ENCODE measurements around the gene KRTAP1-3.
"Not testable (repeated sequence)": the region's sequence is repeated elsewhere in the genome, so short reads cannot be mapped to it uniquely, and the experiment has no call there.

Gene KRTAP1-3

DNA sequence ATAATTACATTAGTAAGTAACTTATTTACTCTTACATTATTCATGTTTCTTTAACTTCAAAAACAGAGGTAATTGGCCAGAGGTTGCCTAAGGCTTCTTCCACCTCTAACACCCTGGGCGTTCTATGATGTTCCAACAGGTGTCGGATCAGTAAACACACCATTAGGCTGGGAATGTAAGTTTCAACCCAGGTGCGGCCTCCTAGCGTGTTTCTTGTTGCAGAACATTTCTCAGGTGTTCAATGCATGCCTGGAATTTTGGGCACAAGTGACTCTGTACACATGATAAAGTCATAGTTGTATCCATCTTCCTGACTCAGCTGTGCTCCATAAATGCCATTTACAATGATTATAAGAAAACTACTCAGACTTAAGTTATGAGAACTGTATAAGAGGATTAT, 19.4 kb upstream of the KRTAP1-3 start:
- DNase-seq: no peak

DNA sequence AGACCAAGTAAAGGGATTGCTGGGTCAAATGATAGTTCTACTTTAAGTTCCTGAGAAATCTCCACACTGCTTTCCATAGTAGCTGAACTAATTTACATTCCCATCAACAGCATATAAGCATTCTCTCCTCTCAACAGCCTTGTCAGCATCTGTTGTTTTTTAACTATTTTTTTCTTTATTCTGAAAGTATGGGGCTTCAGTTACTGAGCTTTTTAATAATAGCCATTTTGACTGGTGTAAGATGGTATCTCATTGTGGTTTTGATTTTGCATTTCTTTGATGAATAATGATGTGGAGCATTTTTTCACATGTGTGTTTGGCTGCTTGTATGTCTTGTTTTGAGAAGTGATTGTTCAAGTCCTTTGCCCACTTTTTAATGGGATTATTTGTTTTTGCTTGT, 17.9 kb upstream of the KRTAP1-3 start:
- no peak for DNase-seq

DNA sequence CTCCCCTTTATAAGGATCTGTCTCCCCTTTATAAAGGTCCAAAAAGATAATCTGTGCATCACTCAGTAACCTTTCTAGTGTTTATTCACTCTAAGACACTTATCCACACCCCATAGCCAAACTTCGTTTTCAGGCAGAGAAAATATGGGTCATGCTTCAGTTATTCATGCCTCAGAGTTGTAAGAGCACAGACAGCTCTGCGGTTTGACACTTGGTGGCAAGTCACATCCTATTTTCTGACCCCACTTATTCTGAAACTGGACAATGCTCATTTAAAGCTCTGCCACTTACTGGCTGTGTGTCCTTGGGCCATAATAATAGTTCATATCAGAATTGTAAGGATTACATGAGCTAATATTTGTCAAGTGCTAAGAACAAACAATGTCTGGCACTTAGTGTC, 14.4 kb upstream of the KRTAP1-3 start:
- DNase-seq: no peak

DNA sequence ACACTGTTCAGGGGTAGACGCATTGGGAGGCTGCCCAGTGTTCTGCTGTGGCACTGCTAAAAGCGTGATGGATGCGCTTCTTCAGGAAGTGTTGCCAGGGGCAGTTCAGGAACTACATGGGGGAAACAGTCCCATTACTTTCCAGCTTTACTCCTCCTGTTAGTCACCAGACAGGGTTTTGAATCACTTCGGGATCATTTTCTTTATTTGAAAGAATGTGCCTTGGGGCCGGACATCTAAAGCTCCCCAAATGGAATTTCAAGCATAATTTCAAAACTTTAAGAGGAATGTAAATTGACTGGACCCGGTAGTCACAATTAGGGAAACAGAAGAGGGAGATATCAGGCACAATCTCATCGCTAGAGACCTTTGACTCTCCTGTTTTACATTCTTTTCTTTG, 13.8 kb upstream of the KRTAP1-3 start:
- DNase-seq: no peak

DNA sequence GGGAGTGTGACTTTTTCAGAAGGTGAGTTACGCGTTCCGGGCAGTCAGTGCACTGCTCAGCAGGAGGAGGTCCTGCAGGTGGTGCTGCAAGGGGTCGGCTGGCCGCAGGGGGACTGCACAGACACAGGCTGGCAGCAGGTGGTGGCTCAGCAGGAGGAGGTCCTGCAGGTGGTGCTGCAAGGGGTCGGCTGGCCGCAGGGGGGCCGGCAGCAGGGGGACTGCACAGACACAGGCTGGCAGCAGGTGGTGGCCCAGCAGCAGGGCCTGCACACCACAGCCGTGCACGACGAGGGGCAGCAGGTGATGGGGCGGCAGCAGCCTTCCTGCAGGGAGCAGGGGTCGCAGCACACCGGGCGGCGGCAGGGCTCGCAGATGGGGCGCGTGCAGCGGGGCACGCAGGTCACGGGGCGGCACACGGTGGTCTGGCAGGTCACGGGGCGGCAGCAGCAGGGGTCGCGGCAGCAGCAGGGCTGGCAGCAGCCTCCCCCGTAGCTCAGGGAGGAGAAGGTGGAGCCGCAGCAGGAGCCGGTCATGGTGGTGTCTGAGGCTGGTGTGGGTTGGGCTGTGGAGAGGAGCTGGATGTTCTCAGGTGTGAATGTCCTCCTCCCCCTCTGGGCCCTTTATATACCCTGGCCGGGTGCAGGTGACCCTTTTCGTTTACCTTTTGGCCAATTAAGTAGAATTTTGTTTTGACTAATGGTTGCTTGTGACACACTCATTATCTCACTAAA, 12.2 kb upstream of the KRTAP1-3 start, which contains the start of gene KRTAP2-1:
Gene KRTAP2-1 (minus strand): TSS at position 582 of the 731 bp plus-strand sequence. CDS start 49 bp downstream, at position 533.
- not testable (repeated sequence) for DNase-seq

DNA sequence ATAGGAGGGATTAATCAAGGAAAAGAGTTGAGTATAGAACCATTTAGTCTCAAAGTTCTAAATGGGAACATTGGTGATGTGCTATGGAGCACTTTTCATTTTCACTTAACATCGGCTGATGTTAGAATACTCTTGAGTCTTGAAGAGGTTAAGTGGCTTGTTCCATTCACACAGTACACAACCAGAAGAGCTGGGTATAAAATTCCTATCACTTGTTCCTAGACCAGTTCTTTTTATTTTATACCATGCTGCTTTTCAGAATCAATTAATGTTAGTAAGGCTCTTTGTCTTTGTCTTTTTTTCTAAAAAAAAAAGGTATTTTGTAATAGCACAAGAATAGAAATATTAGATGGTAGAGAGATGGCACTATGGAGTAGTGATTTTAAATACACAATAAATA, 8.3 kb upstream of the KRTAP1-3 start:
- no peak for DNase-seq

DNA sequence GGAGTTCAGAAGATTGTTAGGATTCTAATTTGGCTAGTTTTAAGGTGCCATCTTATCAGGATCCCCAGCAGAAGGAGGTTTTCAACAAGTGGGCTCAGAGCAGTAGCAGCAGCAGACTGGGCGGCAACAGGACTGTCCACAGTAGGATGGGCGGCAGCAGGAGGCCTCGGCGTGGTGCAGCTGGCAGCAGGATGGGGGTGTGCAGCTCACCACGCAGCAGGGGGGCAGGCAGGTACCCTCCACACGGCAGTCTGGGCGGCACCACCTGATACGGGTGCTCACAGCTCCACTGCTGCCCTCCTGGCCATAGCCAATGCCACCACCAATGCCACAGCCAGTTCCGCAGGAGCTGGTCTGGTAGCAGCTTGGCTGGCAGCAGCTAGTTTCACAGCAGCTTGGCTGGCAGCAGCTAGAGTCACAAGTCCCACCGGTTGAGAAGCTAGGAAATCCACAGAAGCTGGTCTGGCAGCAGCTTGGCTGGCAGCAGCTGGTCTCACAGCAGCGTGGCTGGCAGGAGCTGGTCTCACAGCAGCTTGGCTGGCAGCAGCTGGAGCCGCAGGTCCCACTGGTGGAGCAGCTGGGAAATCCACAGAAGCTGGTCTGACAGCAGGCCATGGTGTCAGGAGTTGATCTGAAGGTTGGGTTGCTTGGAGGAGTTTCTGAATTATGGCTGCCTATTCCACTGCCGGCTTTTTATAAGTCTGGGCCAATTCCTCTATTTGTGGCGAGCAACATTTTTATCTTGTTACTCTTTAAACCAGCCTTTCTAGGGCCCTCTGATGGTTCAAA, 6.3 kb upstream of the KRTAP1-3 start, which contains the start of gene KRTAP1-1:
Gene KRTAP1-1 (minus strand): TSS at position 668 of the 789 bp plus-strand sequence. CDS start 53 bp downstream, at position 615.
- DNase-seq: peak in 1 of 2 experiments; percentile 11

DNA sequence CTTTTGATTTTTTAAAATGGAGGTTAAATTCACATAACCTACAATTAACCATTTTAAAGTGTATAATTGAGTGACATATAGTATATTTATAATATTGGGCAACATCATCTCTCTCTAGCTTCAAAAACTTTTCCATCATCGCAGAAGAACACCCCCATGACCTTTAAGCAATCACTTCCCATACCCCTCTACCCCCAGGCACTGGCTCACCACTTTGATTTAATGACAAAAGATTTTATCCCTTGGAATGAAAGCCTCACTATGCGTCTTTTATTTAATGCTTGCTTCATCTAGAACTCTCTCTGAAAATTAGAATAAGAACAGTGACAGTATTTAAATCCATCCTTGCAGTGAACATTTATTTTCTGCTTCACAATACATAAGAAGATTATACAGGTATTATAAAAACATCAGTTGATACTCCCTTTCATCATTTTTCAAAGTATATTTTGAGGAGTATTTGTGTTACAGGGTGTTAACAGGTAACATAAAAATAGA, 3.2 kb upstream of the KRTAP1-3 start:
- DNase-seq: no peak

DNA sequence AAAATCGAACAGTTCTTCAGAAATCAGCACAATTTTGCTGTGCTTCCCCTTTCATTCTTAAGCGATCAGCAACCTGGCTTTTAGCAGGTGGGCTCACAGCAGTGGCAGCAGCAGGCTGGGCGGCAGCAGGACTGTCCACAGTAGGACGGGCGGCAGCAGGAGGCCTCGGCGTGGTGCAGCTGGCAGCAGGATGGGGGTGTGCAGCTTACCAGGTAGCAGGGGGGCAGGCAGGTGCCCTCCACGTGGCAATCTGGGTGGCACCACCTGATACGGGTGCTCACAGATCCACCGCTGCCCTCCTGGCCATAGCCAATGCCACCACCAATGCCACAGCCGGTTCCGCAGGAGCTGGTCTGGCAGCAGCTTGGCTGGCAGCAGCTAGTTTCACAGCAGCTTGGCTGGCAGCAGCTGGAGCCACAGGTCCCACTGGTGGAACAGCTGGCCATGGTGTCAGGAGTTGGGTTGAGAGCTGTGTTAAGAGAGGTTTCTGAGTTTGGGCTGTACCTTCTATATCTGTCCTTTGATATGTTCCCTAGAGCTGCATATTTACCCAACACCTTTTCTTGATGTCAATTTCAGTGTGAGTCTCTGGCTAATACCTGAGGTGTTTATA, 4.9 kb downstream of the KRTAP1-3 start, which contains the start of gene KRTAP1-4:
Gene KRTAP1-4 (minus strand): TSS at position 563 of the 613 bp plus-strand sequence. CDS start 117 bp downstream, at position 446.
- no peak for DNase-seq

DNA sequence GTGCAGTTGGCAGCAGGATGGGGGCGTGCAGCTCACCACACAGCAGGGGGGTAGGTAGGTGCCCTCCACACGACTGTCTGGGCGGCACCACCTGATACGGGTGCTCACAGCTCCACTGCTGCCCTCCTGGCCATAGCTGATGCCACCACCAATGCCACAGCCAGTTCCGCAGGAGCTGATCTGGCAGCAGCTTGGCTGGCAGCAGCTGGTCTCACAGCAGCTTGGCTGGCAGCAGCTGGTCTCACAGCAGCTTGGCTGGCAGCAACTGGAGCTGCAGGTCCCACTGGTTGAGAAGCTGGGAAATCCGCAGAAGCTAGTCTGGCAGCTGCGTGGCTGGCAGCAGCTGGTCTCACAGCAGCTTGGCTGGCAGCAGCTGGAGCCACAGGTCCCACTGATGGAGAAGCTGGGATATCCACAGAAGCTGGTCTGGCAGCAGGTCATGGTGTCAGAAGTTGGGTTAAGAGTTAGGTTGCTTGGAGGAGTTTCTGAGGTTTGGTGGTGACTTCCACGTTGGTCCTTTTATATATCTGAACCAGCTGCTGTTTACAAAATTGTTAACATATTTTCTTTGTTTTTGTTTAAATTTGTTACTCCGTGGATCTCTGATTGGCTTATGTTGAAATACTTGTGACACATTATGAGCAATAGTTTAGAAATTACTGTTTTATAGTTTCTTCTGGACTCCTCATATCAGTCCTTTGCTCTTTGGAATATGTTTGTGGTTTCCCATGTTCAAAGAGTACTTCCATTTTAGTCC, 7.8 kb downstream of the KRTAP1-3 start, which contains the start of gene KRTAP1-5:
Gene KRTAP1-5 (minus strand): TSS at position 494 of the 757 bp plus-strand sequence. CDS start 53 bp downstream, at position 441.
- DNase-seq: no peak

DNA sequence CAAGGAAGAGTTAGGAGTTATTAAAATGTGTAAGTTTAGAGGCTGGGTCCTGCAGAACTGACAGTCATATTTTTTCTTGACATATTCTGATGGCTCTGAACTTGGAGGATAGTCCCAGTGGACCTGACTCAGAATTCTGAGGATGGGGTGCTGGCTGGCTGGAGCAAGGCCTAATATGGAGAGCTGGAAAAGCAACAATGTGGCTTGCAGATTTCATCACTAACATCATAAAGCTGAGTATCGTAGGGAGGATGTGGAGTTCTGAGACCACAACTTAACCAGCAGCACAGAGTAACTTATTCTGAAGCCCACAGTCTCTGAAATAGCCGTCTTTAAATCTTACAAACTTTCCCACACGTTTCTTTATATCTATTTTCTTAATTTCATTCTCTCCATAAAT, 10.0 kb downstream of the KRTAP1-3 start:
- DNase-seq: no peak

DNA sequence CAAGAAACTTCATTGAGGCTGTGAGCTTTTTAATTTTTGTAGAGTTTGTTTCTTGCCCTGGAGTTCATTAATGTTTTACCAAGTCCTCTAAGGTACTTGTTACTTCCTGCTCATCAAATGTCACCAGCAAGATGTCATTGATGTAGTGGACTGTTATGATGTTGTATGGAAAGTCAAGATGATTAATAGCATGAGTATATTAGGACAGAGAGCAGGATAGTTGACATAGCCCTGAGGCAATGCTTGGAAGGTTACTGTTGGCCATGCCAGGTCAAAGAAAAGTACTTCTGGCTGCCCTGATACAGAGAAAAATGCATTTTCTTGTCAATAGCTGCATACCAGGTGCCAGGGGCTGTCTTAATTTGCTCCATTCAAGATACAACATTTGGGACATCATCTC, 14.3 kb downstream of the KRTAP1-3 start:
- DNase-seq: no peak

DNA sequence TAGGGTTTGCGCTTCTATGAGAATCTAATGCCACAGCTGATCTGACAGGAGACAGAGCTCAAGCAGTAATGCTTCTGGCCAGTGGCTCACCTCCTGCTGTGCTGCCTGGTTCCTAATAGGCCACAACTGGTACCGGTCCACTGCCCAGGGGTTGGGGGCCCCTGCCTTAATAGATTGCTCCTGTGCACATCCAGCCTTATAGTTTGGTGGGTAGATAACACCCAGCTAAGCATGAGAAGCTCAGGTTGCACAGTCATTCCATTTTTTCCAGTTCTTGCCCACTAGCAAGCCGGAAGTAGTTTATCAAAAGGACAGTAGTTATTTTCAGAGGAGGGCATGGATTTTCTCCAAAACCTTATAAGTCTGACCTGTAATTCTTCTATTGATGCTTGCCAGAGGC, 15.3 kb downstream of the KRTAP1-3 start:
- no peak for DNase-seq

DNA sequence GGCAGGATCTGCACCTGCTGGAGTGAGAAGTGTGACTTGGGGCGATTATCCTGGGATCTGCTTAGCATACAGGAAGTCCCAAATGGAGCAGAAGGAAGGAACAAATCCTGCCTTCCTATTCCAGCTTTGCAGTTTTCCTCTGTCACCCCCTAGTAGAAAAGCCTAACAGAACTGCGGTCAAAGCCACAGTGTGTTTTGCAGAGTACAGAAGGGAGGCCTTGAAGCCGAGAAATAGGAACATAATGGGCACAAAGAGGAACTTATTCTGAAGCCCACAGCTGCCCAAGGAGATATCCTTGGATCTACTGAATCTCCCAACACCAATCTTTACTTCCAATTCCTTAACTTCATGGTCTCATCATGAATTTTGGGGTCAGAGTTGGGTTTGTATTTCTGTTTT, 16.1 kb downstream of the KRTAP1-3 start:
- no peak for DNase-seq

DNA sequence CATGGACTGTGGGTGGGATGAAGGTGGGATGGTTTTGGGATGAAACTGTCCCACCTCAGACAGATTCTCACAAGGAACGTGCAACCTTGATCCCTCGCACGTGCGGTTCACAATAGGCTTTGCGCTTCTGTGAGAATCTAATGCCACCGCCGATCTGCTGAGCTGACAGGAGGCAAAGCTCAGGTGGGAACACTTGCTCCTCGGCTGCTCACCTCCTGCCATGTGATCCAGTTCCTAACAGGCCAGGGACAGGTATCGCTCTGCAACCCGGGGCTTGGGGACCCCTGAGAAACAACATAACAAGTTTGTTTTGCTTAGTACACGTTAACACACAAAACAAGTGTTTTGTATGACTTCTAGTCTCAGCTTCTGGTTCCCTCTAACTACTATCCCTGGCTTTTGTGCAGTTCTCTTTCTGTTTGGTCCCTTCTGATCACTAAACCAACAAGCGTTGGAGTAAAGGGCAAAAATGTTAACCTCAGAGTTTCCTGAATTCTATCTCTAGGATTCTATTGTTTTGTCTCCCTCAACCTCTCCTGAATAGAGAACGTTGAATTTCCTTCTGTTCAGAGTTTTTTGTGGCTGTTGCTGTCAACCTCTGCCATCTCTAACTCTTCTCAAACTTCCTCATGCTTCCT, 18.0 kb downstream of the KRTAP1-3 start:
- DNase-seq: no peak

DNA sequence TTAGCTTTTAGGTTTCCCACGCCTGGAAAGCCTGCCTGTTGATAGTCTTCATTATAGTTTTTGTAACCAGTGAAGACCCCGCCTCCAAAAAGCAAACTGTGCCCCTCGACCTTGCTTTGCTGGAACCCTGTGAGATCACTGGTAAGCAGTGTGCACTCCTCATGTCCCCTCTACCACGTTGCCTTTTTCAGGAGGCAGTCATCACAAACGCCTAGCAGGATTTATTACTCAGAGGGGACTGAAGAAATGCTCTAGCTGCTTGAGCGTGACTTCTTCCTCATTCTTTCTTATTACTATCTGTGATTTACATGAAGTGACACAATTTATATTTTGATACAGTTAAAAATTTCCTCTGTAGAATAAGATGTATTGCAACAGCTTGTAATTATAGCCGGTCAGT, 19.2 kb downstream of the KRTAP1-3 start:
- no peak for DNase-seq

DNA sequence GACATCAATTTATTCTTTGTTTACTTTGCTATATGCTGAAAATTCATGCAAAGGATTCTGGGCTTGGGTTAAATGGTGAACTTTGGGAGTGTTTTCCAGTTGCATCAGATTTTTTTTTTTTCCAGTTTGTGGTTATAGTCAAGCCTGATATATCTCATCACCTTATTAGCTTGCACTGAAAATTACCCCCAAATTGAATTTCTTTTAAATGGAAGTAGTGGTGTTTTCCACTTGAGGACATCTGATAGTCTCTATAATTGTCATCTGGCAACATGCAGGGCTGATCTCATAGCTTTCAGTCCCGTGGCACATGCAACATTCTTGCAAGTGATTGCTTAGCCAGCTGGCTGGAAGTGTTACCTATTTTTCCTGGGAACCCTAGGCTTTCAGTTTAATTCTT, 21.1 kb downstream of the KRTAP1-3 start:
- DNase-seq: no peak

DNA sequence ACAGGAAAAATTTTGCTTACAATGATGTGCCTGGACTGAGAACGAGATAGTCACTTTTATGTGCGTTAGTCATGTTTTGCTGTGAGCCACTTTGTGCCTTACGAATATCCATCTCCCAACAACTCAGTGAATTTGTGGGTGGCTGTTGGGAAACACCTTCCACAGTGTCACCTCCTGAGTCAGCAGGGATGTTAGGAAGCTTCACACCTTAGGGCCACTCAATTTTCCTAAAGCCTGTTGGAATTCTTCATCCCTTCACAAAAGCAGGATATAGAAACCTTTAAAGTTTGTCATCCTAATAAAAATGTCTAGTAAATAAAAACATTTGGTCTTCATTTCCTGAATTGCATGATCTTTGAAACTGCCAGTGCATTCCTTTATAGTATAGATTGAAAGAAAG, 21.5 kb downstream of the KRTAP1-3 start:
- DNase-seq: no peak

DNA sequence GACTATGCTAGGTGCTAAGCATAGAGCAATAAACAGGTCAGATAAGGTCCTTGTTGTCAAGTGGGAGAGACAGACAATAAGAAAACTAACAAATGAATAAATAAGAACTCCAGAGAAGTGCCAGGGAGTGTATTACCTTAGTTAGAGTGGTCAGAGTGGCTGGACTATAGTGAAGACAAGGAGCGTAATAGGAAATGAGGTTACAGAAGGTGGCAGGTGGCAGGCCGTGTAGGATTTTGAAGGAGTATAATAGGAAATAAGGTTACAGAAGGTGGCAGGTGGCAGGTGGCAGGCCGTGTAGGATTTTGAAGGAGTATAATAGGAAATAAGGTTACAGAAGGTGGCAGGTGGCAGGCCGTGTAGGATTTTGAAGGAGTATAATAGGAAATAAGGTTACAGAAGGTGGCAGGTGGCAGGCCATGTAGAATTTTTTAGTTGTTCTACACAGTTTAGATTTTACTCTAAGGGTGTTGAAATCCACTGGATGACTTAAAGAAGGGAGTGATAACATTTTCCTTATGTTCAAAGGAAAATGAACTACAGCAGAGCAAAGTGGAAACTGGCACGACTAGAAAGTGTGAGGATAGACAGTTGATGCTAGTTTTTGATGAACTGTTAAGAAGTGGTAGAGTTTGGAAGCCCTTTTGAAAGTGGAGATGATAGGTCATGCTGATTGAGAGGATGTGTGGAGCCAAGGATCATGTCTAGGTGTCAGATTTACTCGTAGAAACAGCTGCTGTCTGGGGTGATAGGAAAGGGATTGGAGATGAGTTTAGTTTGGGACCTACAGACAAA, 22.2 kb downstream of the KRTAP1-3 start:
- no peak for DNase-seq

DNA sequence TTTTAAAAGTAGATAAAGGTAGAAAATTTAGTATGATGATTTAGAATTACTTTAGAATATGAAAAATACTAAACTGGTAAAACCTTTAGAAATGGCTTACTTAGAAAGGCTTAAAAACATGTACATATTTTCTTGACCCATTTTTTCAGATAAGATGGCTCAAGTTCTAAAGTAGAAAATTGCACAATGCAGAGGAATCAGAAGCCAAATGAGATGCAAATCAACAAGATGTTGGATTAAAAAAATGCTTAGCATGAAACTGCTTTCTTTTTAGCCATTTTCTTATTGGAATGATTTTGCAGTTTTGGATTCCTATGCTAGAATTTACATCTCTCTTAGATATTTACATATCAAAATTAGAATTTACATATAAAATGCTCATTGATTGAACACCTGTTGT, 24.2 kb downstream of the KRTAP1-3 start:
- DNase-seq: no peak

DNA sequence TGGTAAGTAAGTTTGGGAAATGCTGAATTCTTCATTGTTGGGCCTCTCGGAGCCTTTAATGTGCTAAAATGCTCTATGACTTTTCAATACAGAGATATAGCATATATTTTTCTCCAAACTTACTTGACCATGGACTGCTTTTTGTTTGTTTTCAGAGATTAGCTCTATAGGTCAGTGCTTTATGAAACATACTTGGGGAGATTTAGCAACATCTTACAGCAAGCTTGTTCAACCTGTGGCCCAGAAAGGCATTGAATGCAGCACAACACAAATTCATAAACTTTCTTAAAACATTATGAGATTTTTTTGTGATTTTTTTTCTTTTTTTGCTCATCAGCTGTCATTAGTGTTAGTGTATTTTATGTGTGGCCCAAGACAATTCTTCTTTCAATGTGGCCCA, 24.7 kb downstream of the KRTAP1-3 start:
- DNase-seq: no peak

Measured in NCI-H446 (cell line).